ENCODE data around the gene SRPK2. TPM values are rescaled to one million over a fixed set of nuclear protein-coding genes. Genes with fewer than 3 reads are reported as not detected.

SRPK2 gene
- total and polyA plus RNA-seq, 8 donors: 7.6 to 109 (median 24.4) TPM

GRCh38 chr7:105136221-105136620, 252.5 kb downstream of the SRPK2 start:
- WGBS, 5 donors: 71 to 79% (median 75%) methylated on average over 3 of the region's 3 CpGs
- intact Hi-C loops (cut with DNase I; ENCODE audit: low total_unique reads): no loop called here

GRCh38 chr7:105133986-105134655, 254.6 kb downstream of the SRPK2 start:
- TF ChIP-seq CTCF (IDR thresholded peaks at IDR 0.05): no peak
- TF ChIP-seq POLR2A (IDR thresholded peaks at IDR 0.05): no peak
- no peak for TF ChIP-seq EP300 (IDR thresholded peaks at IDR 0.05)
- no peak for TF ChIP-seq POLR2AphosphoS5 (IDR thresholded peaks at IDR 0.05)
- Histone ChIP-seq H3K27ac (no peak overlapping the region), H3K4me3 (no peak overlapping the region), H3K9me3 (no peaks in the 10 kb centered on the region), H3K36me3 (peaks cover 16 to 78% (median 43%) of the 10 kb centered on the region in 4 donors), H3K4me1 (peaks cover 0 to 9% (median 4%) of the 10 kb centered on the region in 4 donors), H3K27me3 (no peaks in the 10 kb centered on the region)
- intact Hi-C loops (cut with DNase I; ENCODE audit: low total_unique reads): no loop called here
- no peak for DNase-seq
- WGBS, 5 donors: 74 to 83% (median 77%) methylated on average over 9 of the region's 9 CpGs

More at GRCh38 chr7:105136221-105136620, 252.5 kb downstream of the SRPK2 start:
- Histone ChIP-seq H3K27ac (no peak overlapping the region), H3K36me3 (peaks cover 16 to 78% (median 53%) of the 10 kb centered on the region in 4 donors), H3K4me1 (peaks cover 0 to 13% (median 5%) of the 10 kb centered on the region in 4 donors), H3K27me3 (no peaks in the 10 kb centered on the region), H3K9me3 (no peaks in the 10 kb centered on the region), H3K4me3 (no peak overlapping the region)
- no peak for DNase-seq
- TF ChIP-seq CTCF (IDR thresholded peaks at IDR 0.05) (no peak), POLR2A (IDR thresholded peaks at IDR 0.05) (no peak), POLR2AphosphoS5 (IDR thresholded peaks at IDR 0.05) (no peak), EP300 (IDR thresholded peaks at IDR 0.05) (no peak)

- peaks cover 16 to 77% (median 35%) of the 10 kb centered on the region in 4 donors for H3K36me3 ChIP-seq
- no peaks in the 10 kb centered on the region for H3K27me3 ChIP-seq
- no peak overlapping the region for H3K27ac ChIP-seq
- peaks cover 0 to 9% (median 4%) of the 10 kb centered on the region in 4 donors for H3K4me1 ChIP-seq
- H3K4me3 ChIP-seq: no peak overlapping the region
- TF ChIP-seq EP300 (IDR thresholded peaks at IDR 0.05) (no peak), POLR2AphosphoS5 (IDR thresholded peaks at IDR 0.05) (no peak), POLR2A (IDR thresholded peaks at IDR 0.05) (no peak), CTCF (IDR thresholded peaks at IDR 0.05) (no peak)
- no peak for DNase-seq
- no peaks in the 10 kb centered on the region for H3K9me3 ChIP-seq
- intact Hi-C loops (cut with DNase I; ENCODE audit: low total_unique reads): no loop called here
- 90 to 96% (median 95%) methylated on average over 7 of the region's 7 CpGs for WGBS, 5 donors
Measured at GRCh38 chr7:105133358-105133757, 255.4 kb downstream of the SRPK2 start.

- intact Hi-C loops (cut with DNase I; ENCODE audit: low total_unique reads): no loop called here
- TF ChIP-seq POLR2A (IDR thresholded peaks at IDR 0.05) (no peak), POLR2AphosphoS5 (IDR thresholded peaks at IDR 0.05) (no peak), EP300 (IDR thresholded peaks at IDR 0.05) (no peak), CTCF (IDR thresholded peaks at IDR 0.05) (no peak)
- H3K4me1 ChIP-seq: peaks cover 0 to 9% (median 4%) of the 10 kb centered on the region in 4 donors
- WGBS, 5 donors: 90 to 97% (median 93%) methylated on average over 10 of the region's 10 CpGs
- H3K36me3 ChIP-seq: peaks cover 16 to 77% (median 31%) of the 10 kb centered on the region in 4 donors
- no peaks in the 10 kb centered on the region for H3K9me3 ChIP-seq
- no peaks in the 10 kb centered on the region for H3K27me3 ChIP-seq
- no peak for DNase-seq
- H3K4me3 ChIP-seq: no peak overlapping the region
- no peak overlapping the region for H3K27ac ChIP-seq
Measured at GRCh38 chr7:105132835-105133234, 255.9 kb downstream of the SRPK2 start.
